Karpas-422 (cell line): ENCODE measurements around the gene TMEM266. TPM values are rescaled to one million over a fixed set of nuclear protein-coding genes. Genes with fewer than 3 reads are reported as not detected.
A peak's percentile ranks its signal among the peaks of the same experiment; 100 is the strongest.

Experiments used
- DNase-seq: peaks from one replicate; pipeline ENCODE4 v3.0.0-alpha.2; 2015
- H2AFZ ChIP-seq: fragments of 200-600 bp; sonication (generic); 2 replicates; pipeline ENCODE4 v1.6.1; 2014; ENCODE audit warnings: antibody characterized with exemption, low read length, mixed read lengths
- H3K27ac ChIP-seq: fragments of 200-600 bp; sonication (generic); 2 replicates; pipeline ENCODE4 v1.5.1; 2014; ENCODE audit warnings: mild to moderate bottlenecking, low read length, moderate library complexity
- H3K27me3 ChIP-seq: fragments of 200-600 bp; sonication (generic); 2 replicates; pipeline ENCODE4 v1.6.1; 2014; ENCODE audit warnings: low read length, mixed read lengths
- H3K36me3 ChIP-seq: fragments of 200-600 bp; sonication (generic); 2 replicates; pipeline ENCODE4 v1.6.1; 2014; ENCODE audit warnings: low read length, mixed read lengths; ENCODE audit not compliant: insufficient read depth
- H3K4me1 ChIP-seq: fragments of 200-600 bp; sonication (generic); 2 replicates; pipeline ENCODE4 v1.6.1; 2014; ENCODE audit warnings: mild to moderate bottlenecking, low read length, mixed read lengths
- H3K4me2 ChIP-seq: fragments of 200-600 bp; sonication (generic); 2 replicates; pipeline ENCODE4 v1.6.1; 2014; ENCODE audit warnings: low read length, low read depth, mild to moderate bottlenecking; ENCODE audit not compliant: poor library complexity, severe bottlenecking
- H3K4me3 ChIP-seq: fragments of 200-600 bp; sonication (generic); 2 replicates; pipeline ENCODE4 v1.5.1; 2014; ENCODE audit warnings: mild to moderate bottlenecking, antibody characterized with exemption, low read length, mixed read lengths
- H3K79me2 ChIP-seq: fragments of 200-600 bp; sonication (generic); 2 replicates; pipeline ENCODE4 v1.6.1; 2014; ENCODE audit warnings: mild to moderate bottlenecking, low read length, mixed read lengths
- H3K9ac ChIP-seq: fragments of 200-600 bp; sonication (generic); 2 replicates; pipeline ENCODE4 v1.6.0; 2014; ENCODE audit warnings: low read length
- H3K9me2 ChIP-seq: fragments of 200-600 bp; sonication (generic), shearing (Covaris generic); replicated peaks from 2 replicates; pipeline ENCODE4 v1.6.0; 2014; ENCODE audit warnings: mild to moderate bottlenecking, low read length, moderate library complexity; ENCODE audit not compliant: insufficient read depth
- H3K9me3 ChIP-seq: fragments of 300-700, 200-600 bp; sonication (generic); 2 replicates; pipeline ENCODE4 v1.6.1; 2014; ENCODE audit warnings: low read length, mixed read lengths
- H4K20me1 ChIP-seq: fragments of 200-600 bp; sonication (generic); 2 replicates; pipeline ENCODE4 v1.6.1; 2014; ENCODE audit warnings: mild to moderate bottlenecking, antibody characterized with exemption, low read length, low read depth; ENCODE audit not compliant: insufficient read depth
- total RNA-seq: library from RNA; depleted of rRNA; stranded (reverse); fragments of >200 nt; shearing (Covaris generic); gene quantifications from 2 replicates; pipeline ENCODE4 v1.2.3, GENCODE V29; 2014; ENCODE audit warnings: low replicate concordance

Gene TMEM266
- total RNA-seq, 1 experiment from 2014 or later = not detected

DNA sequence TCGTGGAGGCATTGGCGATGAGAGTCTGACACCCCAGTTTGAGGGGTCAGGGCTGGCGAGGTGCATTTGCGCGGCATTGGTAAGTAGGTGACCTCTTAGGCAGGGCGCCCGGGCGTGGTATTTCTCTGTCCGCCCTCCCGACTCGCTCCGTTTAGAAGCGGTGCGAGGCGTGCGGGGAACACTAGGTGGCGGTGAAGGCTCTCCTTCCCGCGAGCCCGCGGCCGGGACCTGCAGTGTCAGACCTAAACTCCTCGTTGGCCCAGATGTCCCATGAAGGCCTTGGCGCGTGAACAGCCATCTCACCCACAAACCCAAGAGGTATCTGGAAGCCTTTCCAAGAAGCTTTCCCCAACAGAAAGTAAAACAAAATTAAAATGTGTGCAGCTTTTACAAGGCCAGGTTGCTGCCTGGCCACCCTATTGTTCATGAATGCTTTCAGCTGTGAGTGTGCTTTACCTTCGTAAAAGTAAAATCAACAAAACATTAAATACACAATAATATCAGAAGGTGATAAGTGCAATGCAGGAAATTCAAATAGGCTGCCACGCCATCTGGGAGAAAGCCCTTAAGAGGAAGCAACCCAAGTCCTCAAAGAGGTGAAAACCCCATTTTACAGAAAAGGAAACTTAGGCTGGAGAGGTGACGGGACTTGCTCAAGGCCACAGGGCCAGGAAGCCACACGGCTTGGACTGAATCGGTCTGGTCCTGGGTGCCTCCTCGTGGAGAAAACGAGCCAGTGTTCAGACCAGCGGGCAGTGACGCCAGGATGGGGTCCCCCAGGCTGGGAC is 131.2 kb downstream of the TMEM266 start:
- Histone ChIP-seq H2AFZ (no peak overlapping the region), H3K9me2 (no peaks in the 10 kb centered on the region), H3K27me3 (no peaks in the 10 kb centered on the region), H3K4me2 (no peak overlapping the region), H3K9ac (peak overlapping the region; percentile 11; the same call in 1 of the 2 replicates), H3K36me3 (no peaks in the 10 kb centered on the region), H3K27ac (no peak overlapping the region), H3K79me2 (no peaks in the 10 kb centered on the region), H3K4me1 (peaks cover 3% of the 10 kb centered on the region; the same call in 1 of the 2 replicates), H4K20me1 (0 out of 2 replicates have a peak, but pooled peaks cover 4% of the 10 kb centered on the region), H3K9me3 (no peaks in the 10 kb centered on the region), H3K4me3 (no peak overlapping the region)
- DNase-seq = peak; percentile 89

DNA sequence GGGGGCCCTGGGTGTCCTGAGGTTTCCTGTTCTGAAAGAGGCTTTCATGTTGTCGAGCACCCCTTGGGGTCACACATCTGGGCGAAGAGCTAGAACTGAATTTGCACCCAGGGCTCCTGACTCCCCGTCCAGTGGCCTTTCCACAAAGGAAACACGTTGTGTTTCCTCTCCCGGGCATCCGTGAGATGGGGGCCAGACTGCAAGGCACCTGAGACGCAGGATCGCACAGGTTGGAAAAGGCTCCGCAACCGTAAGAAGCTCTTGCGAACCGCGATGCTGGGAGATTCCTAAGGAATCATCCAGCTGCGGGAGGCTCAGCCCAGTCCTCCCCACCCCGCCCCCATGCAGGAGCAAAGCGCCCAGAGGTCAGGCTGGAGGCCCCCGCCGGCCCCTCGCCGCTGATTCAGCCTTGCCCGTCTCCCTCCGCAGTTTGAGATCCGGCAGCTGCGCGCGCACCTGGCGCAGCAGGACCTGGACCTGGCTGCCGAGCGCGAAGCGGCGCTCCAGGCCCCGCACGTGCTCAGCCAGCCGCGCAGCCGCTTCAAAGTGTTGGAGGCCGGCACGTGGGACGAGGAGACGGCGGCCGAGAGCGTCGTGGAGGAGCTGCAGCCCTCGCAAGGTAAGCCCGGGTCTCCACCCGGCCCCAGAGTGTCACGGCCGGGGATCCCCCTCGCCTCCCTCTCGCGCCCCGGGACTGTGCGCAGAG is 131.9 kb downstream of the TMEM266 start:
- H3K4me2 ChIP-seq = no peak overlapping the region
- H3K36me3 ChIP-seq = no peaks in the 10 kb centered on the region
- H3K4me1 ChIP-seq = peaks cover 3% of the 10 kb centered on the region; the same call in 1 of the 2 replicates
- no peaks in the 10 kb centered on the region for H3K79me2 ChIP-seq
- 0 out of 2 replicates have a peak, but pooled peaks cover 4% of the 10 kb centered on the region for H4K20me1 ChIP-seq
- no peaks in the 10 kb centered on the region for H3K27me3 ChIP-seq
- no peak overlapping the region for H3K4me3 ChIP-seq
- no peaks in the 10 kb centered on the region for H3K9me3 ChIP-seq
- no peak overlapping the region for H3K27ac ChIP-seq
- H2AFZ ChIP-seq = no peak overlapping the region
- no peak for DNase-seq
- H3K9me2 ChIP-seq = no peaks in the 10 kb centered on the region
- H3K9ac ChIP-seq = no peak overlapping the region

GRCh38 chr15:76192715-76193114 is 132.9 kb downstream of the TMEM266 start:
- DNase-seq = no peak
- Histone ChIP-seq H3K27ac (no peak overlapping the region), H3K9me2 (no peaks in the 10 kb centered on the region), H3K27me3 (no peaks in the 10 kb centered on the region), H3K4me2 (no peak overlapping the region), H3K79me2 (no peaks in the 10 kb centered on the region), H4K20me1 (0 out of 2 replicates have a peak, but pooled peaks cover 4% of the 10 kb centered on the region), H3K9me3 (no peaks in the 10 kb centered on the region), H3K4me3 (no peak overlapping the region), H2AFZ (no peak overlapping the region), H3K36me3 (no peaks in the 10 kb centered on the region), H3K4me1 (peaks cover 3% of the 10 kb centered on the region; the same call in 1 of the 2 replicates), H3K9ac (no peak overlapping the region)

DNA sequence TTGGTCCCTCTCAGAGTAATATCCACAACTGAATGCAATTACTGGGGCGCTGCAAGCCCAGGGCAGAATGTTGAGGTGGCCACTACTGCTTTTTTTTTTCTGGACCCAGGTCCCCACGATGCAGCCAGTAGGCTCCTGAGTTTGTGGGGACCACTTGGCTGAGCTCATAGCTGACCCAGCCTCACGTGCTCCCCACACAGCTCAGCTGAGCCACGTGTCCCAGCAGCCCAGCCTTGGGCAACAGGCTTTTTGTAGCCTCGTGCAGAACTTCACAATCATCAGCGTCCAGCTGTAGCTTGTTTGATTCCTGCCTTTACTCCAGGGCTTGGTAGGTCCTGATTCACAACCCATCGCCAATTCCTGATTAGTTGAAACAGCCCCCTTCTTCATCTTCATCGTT is 134.1 kb downstream of the TMEM266 start:
- no peak overlapping the region for H2AFZ ChIP-seq
- H3K9me3 ChIP-seq = no peaks in the 10 kb centered on the region
- no peaks in the 10 kb centered on the region for H3K36me3 ChIP-seq
- DNase-seq = no peak
- H3K27ac ChIP-seq = no peak overlapping the region
- no peaks in the 10 kb centered on the region for H3K27me3 ChIP-seq
- H3K9ac ChIP-seq = no peak overlapping the region
- H3K9me2 ChIP-seq = no peaks in the 10 kb centered on the region
- H3K79me2 ChIP-seq = no peaks in the 10 kb centered on the region
- peaks cover 3% of the 10 kb centered on the region; the same call in 1 of the 2 replicates for H3K4me1 ChIP-seq
- no peak overlapping the region for H3K4me2 ChIP-seq
- 0 out of 2 replicates have a peak, but pooled peaks cover 4% of the 10 kb centered on the region for H4K20me1 ChIP-seq
- H3K4me3 ChIP-seq = no peak overlapping the region

GRCh38 chr15:76195506-76196268 is 135.9 kb downstream of the TMEM266 start:
- no peak overlapping the region for H3K4me3 ChIP-seq
- no peak overlapping the region for H3K4me2 ChIP-seq
- no peak for DNase-seq
- no peaks in the 10 kb centered on the region for H3K79me2 ChIP-seq
- H2AFZ ChIP-seq = no peak overlapping the region
- H3K9ac ChIP-seq = no peak overlapping the region
- peaks cover 3% of the 10 kb centered on the region; the same call in 1 of the 2 replicates for H3K4me1 ChIP-seq
- H3K9me3 ChIP-seq = no peaks in the 10 kb centered on the region
- H3K27ac ChIP-seq = no peak overlapping the region
- no peaks in the 10 kb centered on the region for H3K36me3 ChIP-seq
- no peaks in the 10 kb centered on the region for H3K9me2 ChIP-seq
- H4K20me1 ChIP-seq = no peaks in the 10 kb centered on the region
- no peaks in the 10 kb centered on the region for H3K27me3 ChIP-seq

GRCh38 chr15:76196269-76197231 is 136.8 kb downstream of the TMEM266 start:
- Histone ChIP-seq H4K20me1 (no peaks in the 10 kb centered on the region), H3K27ac (no peak overlapping the region), H3K4me2 (no peak overlapping the region), H3K27me3 (no peaks in the 10 kb centered on the region), H3K4me1 (no peaks in the 10 kb centered on the region), H2AFZ (no peak overlapping the region), H3K9me3 (no peaks in the 10 kb centered on the region), H3K4me3 (no peak overlapping the region), H3K36me3 (no peaks in the 10 kb centered on the region), H3K79me2 (no peaks in the 10 kb centered on the region), H3K9me2 (no peaks in the 10 kb centered on the region), H3K9ac (no peak overlapping the region)
- DNase-seq = no peak

DNA sequence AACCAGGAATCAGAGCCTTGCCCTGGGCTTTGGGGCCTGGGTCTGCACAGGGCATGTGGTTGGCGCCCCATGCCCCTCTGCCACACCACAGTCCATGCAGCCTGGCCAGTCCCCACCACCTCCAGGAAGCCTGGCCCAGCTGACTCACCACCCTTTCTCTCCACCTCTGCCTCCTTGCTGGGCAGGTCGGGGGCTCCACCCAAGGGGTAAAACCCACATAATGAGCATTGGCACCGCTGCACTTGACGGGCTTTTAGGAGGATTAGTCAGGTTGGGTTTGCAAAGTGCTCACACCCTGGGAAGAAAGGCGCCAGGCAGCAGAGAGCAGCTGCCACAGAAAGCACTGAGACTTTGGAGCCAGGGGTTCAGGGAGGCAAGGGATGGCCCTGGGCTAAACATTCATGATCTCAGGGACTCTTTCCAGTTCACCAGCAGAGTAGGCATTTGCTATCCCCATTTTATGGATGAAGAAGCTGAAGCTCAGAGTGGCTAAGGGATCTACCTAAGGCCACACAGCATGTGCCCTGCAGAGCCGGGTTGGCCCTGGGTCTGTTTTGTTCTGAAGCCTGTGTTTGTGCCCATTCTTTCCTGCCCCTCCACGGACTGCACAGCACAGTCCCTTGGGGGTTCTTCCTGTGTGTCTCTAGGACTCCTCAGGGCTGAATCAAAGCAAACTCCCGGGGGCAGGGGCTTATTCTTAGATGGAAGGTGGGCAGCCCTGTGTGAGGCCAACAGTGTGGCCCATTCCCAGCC is 138.1 kb downstream of the TMEM266 start:
- Histone ChIP-seq H3K36me3 (no peaks in the 10 kb centered on the region), H3K4me2 (no peak overlapping the region), H3K9ac (no peak overlapping the region), H3K27ac (no peak overlapping the region), H3K4me3 (no peak overlapping the region), H2AFZ (no peak overlapping the region), H3K4me1 (no peaks in the 10 kb centered on the region), H3K79me2 (no peaks in the 10 kb centered on the region), H3K9me2 (no peaks in the 10 kb centered on the region), H4K20me1 (no peaks in the 10 kb centered on the region), H3K9me3 (no peaks in the 10 kb centered on the region), H3K27me3 (no peaks in the 10 kb centered on the region)
- DNase-seq = no peak
